SW480 (cell line): ENCODE data around the gene CCDC152.
"Not testable (repeated sequence)": the region's sequence is repeated elsewhere in the genome, so short reads cannot be mapped to it uniquely, and the experiment has no call there.

ENCODE experiments used
- DNase-seq: peaks from one replicate; pipeline ENCODE4 v3.0.0-alpha.2; 2016; ENCODE audit warnings: low spot score

Gene CCDC152

GRCh38 chr5:42812620-42813019 lies 56.0 kb downstream of the CCDC152 start:
- DNase-seq = no peak

GRCh38 chr5:42813533-42813932 lies 56.9 kb downstream of the CCDC152 start:
- no peak for DNase-seq

GRCh38 chr5:42816546-42816945 lies 59.9 kb downstream of the CCDC152 start:
- not testable (repeated sequence) for DNase-seq

GRCh38 chr5:42819745-42820144 lies 63.1 kb downstream of the CCDC152 start:
- DNase-seq = no peak

DNA sequence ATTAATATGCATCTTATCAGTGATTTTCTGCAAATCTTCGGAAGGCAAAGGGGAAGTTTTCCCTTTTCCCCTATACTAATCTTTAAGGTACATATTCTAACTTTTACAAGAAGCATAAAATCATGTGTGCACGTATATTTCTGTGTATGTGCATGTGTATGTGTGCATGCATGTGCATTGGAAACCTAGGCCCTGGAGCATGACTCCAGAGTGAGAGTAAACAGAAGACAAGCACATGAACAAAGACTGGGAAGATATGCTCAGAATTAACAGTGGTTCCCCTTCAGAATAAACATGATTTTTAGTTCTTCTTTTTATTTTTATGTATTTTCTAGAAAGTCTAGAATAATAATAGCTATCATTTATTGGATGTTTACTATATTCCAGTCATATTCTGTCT lies 65.9 kb downstream of the CCDC152 start:
- DNase-seq = no peak

DNA sequence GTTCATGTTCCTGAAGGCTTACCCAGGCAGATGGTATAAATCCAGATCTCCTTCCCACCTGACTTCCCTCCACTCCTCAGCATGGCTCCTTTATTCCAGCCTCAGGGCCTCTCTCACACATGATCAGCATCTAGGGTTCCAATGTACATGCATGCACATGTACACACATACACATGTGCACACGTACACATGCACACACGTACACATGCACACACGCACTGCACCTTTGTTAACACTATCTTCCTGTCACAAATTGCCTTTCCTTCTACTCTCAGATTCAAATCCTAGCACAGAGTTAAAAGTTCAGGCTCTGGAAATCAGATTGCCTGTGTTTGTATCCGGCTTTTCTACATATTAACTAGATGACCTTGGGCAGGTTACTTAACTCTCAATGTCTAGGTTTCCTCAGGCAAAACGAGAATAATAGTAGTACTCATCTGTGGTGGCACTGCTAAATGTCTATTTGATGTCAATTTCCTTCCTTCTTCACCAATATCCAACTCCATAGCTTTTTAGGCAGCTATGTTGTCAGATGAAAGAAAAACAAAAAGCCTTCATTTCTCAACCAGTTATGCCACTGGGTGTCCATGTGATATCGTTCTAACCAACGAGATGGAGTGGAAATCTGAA lies 67.8 kb downstream of the CCDC152 start:
- no peak for DNase-seq

DNA sequence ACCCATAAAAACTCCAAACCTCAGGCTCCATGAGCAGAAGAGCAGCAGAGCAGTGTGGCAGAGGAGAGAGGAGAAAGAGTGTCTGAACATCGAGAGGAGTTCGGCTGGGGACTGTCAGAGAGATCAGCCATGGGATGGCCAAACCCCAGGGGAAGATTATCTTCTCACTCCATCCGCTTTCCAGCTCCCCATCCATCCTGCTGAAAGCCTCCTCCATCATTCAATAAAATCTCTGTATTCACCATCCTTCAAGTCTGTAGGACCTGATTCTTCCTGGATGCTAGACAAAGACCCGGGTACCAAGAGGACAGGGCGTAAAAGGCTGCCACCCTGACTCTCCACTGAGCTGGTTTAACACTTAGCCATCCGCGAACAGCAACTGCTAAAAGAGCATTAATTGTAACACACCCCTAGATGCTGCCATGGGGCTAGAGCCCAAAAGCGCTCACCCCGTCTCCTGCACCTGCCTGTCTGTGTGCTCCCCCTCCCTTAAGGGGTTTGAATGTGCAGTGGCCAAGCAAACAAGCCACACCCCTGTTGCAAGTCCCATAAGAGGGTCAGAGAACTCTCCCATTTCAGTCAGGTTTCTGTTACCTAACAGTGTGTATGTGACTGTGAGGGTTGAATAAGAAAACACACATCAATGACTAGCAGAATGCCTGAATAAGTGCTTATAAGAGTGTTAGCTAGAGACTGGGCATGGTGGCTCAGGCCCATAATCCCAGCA lies 69.0 kb downstream of the CCDC152 start:
- no peak for DNase-seq

DNA sequence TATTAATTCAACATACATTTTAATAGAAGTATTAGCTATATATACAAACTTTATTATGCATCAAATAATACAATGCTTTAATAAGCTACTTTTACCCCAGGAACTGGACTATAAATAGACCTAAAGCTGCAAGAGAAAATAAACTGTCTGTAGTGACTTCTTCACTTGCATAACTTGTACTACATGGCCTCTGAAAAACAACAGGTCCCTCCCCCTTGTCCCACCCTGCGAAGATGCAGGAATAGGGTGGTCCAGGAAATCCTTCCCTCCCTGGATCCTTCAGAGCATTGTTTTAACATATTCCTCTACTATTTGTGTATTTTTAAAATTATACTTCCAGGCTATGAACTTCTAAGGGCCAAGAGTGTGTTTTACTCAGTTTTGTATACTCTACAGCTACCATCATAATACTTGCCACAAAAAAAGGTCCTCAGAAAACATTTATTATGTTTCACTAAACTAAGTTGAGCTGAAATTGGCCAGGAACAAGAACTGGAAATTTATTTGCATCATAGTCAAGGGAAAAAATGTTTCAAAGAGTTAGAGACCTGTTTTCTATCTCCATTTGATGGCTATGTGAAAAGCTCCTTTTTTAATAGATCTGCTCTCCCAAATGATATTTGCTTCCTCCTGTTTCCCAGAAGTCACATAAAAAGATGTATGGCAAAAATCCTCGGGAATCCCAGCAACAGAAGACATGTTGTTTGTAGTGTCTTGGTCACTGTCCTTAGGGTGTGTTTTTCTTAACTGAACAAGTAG lies 70.3 kb downstream of the CCDC152 start:
- no peak for DNase-seq

DNA sequence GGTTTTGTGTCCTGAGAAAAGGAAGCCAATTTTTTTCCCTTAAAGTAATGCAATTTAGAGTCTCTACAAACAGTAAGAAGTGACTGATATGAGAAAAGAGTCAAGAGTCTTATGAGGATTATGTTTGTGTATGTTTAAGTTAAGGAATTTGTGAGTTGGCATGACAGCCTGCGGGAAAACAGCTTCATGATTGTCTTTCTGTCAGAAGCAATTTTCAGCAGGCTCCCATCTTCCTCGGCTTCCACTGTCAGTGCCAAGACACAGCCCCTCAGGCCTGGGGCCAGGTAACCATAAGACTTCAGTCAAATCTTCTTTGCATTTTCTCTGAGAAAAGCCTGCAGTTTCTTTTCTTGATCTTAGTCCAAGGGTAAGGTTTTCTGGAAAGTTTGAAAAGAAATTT lies 72.1 kb downstream of the CCDC152 start:
- DNase-seq = no peak

- DNase-seq = no peak
Observed at GRCh38 chr5:42830924-42831323, 74.3 kb downstream of the CCDC152 start.

DNA sequence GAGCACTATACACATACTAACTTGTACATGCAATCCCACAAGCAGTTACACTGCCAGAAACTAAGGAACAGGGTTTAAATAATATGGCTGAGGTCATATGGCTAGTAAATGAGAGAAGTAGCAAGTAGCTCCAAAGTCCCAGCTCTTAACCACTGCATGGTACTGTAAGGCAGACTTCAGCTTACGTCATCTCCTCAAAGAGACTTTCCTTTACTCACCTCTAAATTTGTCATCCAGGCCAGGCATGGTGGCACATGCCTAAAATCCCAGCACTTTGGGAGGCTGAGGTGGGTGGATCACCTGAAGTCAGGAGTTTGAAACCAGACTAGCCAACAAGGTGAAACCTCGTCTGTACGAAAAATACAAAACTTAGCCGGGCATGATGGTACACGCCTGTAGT lies 75.4 kb downstream of the CCDC152 start:
- DNase-seq = no peak

DNA sequence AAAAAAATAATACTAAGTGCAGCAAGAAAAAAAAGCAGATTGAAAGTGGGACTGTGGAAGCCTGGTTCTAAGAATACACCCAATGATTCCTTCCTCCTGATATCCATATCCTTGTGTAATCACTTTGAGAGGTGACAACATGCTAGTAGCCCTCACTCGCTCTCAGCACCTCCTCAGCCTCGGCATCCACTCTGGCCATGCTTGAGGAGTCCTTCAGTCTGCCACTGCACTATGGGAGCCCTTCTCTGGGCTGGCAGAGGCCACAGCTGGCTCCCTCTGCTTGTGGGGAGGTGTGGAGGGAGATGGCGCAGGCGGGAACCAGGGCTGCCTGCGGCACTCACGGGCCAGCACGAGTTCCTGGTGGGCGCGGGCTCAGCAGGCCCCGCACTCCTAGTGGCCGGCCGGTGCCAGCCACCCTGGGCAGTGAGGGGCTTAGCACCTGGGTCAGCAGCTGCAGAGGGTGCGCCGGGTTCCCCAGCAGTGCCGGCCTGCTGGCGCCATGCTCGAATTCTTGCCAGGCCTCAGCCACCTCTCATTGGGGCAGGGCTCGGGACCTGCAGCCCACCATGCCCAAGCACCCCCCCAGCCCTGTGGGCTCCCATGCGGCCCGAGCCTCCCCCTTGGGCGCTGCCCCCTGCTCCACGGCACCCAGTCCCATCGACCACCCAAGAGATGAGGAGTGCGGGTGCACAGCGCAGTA lies 79.6 kb downstream of the CCDC152 start:
- no peak for DNase-seq

- DNase-seq = no peak
Observed at GRCh38 chr5:42837601-42838000, 81.0 kb downstream of the CCDC152 start.

DNA sequence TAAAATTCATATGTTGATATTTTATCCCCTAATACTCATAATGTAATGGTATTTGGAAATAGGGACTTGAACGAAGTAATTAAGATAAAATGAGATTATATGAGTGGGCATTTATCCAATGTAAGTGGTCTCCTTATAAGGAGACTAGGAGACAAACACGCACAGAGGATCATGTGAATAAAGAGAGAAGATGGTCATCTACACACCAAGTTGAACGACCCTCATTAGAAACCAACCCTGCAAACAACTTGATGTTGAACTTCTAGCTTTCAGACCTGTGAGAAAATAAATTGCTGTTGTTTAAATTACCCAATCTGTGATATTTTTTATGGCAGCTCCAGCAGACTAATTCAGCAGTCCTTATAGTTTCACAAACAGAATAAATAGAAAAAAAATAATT lies 82.6 kb downstream of the CCDC152 start:
- no peak for DNase-seq

DNA sequence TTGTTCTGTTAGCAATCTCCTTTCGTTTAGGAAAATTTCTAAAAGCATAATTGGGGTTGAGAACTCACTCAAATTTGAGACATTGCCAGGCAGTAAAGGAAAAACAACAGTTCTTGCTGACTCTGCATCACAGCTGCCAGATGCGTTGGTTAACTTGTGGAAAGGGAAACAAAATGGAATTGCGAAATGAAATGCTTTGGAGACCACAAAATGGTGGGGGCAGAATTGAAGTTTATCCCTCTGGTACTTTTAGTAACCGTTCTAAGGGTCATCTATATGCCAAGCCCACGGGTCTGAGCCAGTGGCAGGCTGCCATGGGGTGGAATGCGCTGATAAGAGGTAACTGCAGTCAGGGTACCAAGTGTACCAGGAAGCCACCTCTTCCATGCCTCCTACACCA lies 83.7 kb downstream of the CCDC152 start:
- DNase-seq = no peak

DNA sequence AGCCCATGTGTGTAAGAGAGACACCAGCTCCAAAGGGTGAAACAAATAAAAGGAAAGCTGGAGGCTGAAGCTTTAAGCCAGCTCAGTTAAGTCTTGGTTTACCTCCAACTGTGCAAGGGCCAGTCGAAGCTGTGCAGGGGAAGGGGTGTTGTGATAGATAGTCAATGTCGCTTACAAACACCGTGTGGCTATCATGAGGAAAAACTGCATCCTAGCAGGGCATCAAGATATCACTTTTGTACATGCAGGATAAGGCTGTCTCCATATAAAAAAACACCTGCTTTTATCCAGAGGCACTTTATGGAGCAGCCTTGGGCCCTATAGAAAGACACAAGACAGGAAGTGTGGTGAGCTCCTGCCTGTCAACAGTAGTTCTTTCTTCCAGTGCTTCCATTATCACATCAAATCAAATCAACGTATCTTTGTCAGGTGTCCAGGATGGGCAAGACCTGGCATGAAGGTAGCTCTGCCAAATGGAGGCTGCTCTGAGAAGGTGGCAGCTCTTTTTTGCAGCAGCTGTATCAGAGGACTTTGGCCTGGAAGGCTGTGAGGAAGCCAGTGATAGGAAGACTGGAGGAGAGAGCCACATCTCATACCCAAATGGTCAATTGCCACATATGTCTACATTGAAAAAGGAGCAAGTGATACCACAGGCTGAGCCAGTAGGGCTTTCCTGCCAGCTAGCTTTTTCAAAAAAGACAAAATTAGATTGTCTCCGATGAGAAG lies 84.4 kb downstream of the CCDC152 start:
- DNase-seq = no peak

GRCh38 chr5:42842921-42843641 lies 86.5 kb downstream of the CCDC152 start:
- DNase-seq = no peak

DNA sequence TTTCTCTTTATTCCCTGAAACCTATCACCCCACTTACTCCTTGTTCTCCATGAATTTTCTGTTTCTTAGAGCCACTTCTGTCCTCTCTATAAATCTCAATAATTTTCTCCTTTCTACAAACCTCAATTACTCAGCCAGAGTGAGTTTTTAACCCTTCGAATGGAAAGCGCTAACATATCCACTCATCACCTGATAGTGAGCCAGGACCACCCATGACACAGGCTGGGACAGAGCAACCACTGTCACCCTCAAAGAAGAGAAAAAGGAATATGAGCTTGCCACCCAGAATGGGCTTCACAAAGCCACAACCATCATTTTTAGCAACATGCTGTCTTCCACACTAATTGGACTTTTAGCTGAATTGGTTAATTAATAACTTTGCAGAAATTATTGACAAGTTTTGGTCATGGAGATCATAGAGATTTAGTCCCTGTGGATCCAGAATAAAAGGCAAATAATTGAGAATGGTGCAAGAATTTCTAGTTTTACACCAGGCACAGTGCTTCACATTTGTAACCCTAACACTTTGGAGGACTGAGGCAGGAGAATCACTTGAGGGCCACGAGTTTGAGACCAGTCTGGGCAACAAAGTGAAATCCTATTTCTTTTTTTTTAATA lies 87.2 kb downstream of the CCDC152 start:
- no peak for DNase-seq

DNA sequence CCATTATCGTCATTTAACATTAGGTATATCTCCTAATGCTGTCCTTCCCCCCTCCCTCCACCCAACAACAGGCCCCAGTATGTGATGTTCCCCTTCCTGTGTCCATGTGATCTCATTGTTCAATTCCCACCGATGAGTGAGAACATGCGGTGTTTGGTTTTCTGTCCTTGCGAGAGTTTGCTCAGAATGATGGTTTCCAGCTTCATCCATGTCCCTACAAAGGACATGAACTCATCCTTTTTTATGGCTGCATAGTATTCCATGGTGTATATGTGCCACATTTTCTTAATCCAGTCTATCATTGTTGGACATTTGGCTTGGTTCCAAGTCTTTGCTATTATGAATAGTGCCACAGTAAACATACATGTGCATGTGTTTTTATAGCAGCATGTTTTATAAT lies 87.8 kb downstream of the CCDC152 start:
- not testable (repeated sequence) for DNase-seq

- DNase-seq = no peak
Observed at GRCh38 chr5:42848545-42848944, 91.9 kb downstream of the CCDC152 start.

DNA sequence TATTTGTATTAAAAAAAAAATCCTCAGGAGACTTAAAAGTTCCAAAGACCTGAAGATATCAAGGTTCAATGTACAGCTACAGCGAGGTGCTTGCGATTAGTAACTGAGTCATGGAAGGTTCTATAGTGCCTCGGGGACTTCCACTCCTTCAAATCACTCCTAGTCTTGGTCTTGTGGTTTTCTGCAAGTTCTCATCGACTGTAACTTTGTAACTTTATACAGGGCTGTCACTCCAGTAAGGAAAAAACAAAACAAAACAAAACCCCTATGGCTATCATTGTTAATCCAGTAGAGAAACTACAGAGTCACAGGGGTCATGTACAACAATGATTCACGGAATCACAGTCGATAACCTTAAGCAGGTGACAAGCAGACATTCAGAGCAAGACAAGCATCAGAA lies 94.9 kb downstream of the CCDC152 start:
- DNase-seq = no peak
